Tibial nerve (tissue), 4 donors: ENCODE results near the gene HYDIN. TPM values are rescaled to one million over a fixed set of nuclear protein-coding genes. Genes with fewer than 3 reads are reported as not detected.
"Not testable (repeated sequence)": the region's sequence is repeated elsewhere in the genome, so short reads cannot be mapped to it uniquely, and the experiment has no call there.

Source experiments
- DNase-seq, 2 donors: peaks; one replicate each; pipeline ENCODE4 v3.0.0-alpha.2; 2019; ENCODE audit warnings: low spot score in 2 of 2
- H3K27ac ChIP-seq, 4 donors: fragments of 200-600 bp; sonication (generic) in 3 of 4; one replicate each; pipeline ENCODE4 v1.5.1; 2017 to 2019; ENCODE audit warnings: mild to moderate bottlenecking in 1 of 4
- H3K27me3 ChIP-seq, 2 donors: fragments of 200-600 bp; sonication (generic) in 1 of 2; one replicate each; pipeline versions ENCODE4 v1.5.1 to v1.6.0; 2017 to 2019
- H3K36me3 ChIP-seq, 3 donors: fragments of 200-600 bp; sonication (generic); one replicate each; pipeline ENCODE4 v1.5.1; 2018 to 2019
- H3K4me1 ChIP-seq, 4 donors: fragments of 200-600 bp; sonication (generic) in 3 of 4; one replicate each; pipeline ENCODE4 v1.5.1; 2017 to 2019
- H3K4me3 ChIP-seq, 4 donors: fragments of 200-600 bp; sonication (generic) in 3 of 4; one replicate each; pipeline ENCODE4 v1.5.1; 2017 to 2019; ENCODE audit warnings: mild to moderate bottlenecking in 1 of 4, moderate library complexity in 1 of 4
- H3K9me3 ChIP-seq, 4 donors: fragments of 200-600 bp; sonication (generic) in 3 of 4; one replicate each; pipeline ENCODE4 v1.5.1; 2017 to 2019
- WGBS, 2 donors: methylation state at CpG; one replicate each; pipeline ENCODE4 v1.1.5; 2018; 5-methylcytosine and 5-hydroxymethylcytosine counted together
- total RNA-seq, 4 donors: library from RNA; depleted of rRNA; stranded (reverse); fragments of >200 nt; gene quantifications; one replicate each; pipeline ENCODE4 v1.1.0, GENCODE V29; 2016

HYDIN gene
- total RNA-seq, 4 donors from 2014 or later: 0.21 to 3.1 (median 0.91) TPM

GRCh38 chr16:71037987-71038386 lies 192.5 kb downstream of the HYDIN start:
- H3K4me3 ChIP-seq, DNase-seq, H3K9me3 ChIP-seq, H3K36me3 ChIP-seq, H3K27me3 ChIP-seq, H3K27ac ChIP-seq, H3K4me1 ChIP-seq: not testable (repeated sequence)
- 45 to 53% methylated on average over 6 of the region's 6 CpGs for WGBS, 2 donors

DNA sequence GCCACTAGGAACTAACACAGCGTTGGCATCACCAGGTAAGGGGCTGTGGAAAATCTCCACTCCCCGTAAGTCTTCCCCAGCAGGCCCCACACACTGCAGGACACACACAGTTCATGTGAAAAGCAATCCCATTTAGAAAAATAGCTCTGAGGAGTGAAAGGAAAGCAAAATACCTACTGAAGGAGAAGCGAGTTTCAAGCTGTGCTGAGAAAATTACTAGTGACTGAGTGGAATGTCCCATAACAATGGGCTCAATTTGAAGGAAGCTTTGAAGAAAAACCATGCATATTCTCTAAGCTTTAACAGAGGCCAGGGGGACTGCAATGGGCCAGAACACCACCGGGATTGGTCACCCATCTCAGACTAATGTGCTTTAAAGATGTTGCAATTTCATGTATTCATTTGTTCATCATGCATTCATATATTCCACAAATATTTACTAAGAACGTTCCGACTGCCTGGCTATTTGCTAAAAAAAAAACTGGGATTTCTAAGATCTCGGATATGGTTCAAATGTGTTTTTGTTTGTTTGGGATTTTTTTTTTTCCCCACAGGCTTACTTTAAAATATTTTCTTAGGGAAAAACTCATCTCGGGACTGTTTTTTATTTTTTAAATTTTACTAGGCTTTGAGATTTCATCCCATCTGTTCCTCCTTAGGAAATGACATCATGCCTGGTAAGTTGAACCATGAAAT lies 202.3 kb downstream of the HYDIN start:
- not testable (repeated sequence) for H3K36me3 ChIP-seq, H3K27me3 ChIP-seq, H3K27ac ChIP-seq, H3K4me1 ChIP-seq, DNase-seq, H3K4me3 ChIP-seq, H3K9me3 ChIP-seq
- 24 to 26% methylated on average over 7 to 8 of the region's 8 CpGs for WGBS, 2 donors

DNA sequence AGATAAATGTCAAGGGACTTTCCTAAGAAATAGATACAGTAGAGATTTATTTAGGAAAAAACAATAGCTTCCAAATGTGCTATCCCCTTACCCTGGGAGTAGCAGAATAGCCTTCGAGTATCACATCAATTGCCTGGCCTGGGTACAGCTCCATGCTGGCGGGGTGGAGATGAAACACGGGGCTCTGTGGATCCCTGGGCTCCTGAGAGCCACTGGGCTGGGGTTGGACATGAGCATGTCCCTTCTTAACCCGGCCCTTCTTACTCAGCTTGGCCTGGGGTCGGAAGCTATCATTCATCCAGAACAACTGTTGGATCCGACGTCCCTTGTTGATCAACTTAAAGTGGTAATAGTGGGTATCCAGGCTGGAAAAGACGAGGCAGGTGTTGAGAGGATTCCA lies 203.0 kb downstream of the HYDIN start:
- not testable (repeated sequence) for DNase-seq, H3K9me3 ChIP-seq, H3K4me3 ChIP-seq, H3K36me3 ChIP-seq, H3K4me1 ChIP-seq, H3K27ac ChIP-seq, H3K27me3 ChIP-seq
- 40% methylated on average over 2 of the region's 8 CpGs; no CpG with 5 or more reads in 1 of the 2 donors for WGBS, 2 donors

GRCh38 chr16:71023851-71024439 lies 206.6 kb downstream of the HYDIN start:
- not testable (repeated sequence) for H3K9me3 ChIP-seq, H3K4me1 ChIP-seq, H3K4me3 ChIP-seq, DNase-seq, H3K36me3 ChIP-seq, H3K27me3 ChIP-seq, H3K27ac ChIP-seq
- WGBS, 2 donors: 48 to 58% methylated on average over 3 of the region's 3 CpGs

DNA sequence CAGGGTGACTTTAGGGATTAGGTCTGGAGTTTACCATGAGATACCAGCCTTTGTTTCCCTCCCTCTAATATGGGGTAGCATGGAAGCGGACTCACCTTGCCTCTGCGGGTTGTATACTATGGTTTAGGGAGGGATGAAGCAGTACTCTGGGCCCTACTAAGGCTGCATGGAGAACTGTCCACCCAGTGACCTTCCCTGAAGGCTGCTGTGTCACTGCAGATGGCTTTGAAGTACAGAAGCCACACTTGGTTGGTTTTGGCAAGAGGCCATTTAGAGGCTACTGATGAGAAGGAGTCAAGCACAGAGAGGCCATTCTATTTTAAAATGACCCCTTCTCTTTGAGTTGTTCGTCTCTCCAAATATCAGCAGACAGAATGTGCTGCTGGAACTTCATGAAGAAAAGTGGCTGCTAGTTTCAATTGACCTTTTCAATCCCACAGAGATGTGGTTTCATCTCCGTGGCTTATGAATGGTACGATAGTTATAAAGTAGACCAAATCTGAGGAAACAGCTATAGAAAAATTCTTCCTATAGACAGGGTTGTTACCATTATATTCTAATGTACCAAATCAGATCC lies 208.5 kb downstream of the HYDIN start:
- not testable (repeated sequence) for H3K4me1 ChIP-seq, H3K9me3 ChIP-seq, H3K36me3 ChIP-seq, H3K27me3 ChIP-seq, H3K27ac ChIP-seq, H3K4me3 ChIP-seq, DNase-seq
- 30 to 45% methylated on average over 3 of the region's 5 CpGs for WGBS, 2 donors

GRCh38 chr16:71019067-71019682 lies 211.3 kb downstream of the HYDIN start:
- H3K27ac ChIP-seq, H3K36me3 ChIP-seq, DNase-seq, H3K4me1 ChIP-seq, H3K4me3 ChIP-seq, H3K27me3 ChIP-seq, H3K9me3 ChIP-seq: not testable (repeated sequence)
- WGBS, 2 donors: 65 to 73% methylated on average over 4 to 5 of the region's 6 CpGs

- H3K4me1 ChIP-seq, H3K9me3 ChIP-seq, H3K27ac ChIP-seq, DNase-seq, H3K4me3 ChIP-seq, H3K27me3 ChIP-seq, H3K36me3 ChIP-seq: not testable (repeated sequence)
- 22 to 33% methylated on average over 1 of the region's 10 CpGs for WGBS, 2 donors
Observed at GRCh38 chr16:71015419-71015818, 215.1 kb downstream of the HYDIN start.

DNA sequence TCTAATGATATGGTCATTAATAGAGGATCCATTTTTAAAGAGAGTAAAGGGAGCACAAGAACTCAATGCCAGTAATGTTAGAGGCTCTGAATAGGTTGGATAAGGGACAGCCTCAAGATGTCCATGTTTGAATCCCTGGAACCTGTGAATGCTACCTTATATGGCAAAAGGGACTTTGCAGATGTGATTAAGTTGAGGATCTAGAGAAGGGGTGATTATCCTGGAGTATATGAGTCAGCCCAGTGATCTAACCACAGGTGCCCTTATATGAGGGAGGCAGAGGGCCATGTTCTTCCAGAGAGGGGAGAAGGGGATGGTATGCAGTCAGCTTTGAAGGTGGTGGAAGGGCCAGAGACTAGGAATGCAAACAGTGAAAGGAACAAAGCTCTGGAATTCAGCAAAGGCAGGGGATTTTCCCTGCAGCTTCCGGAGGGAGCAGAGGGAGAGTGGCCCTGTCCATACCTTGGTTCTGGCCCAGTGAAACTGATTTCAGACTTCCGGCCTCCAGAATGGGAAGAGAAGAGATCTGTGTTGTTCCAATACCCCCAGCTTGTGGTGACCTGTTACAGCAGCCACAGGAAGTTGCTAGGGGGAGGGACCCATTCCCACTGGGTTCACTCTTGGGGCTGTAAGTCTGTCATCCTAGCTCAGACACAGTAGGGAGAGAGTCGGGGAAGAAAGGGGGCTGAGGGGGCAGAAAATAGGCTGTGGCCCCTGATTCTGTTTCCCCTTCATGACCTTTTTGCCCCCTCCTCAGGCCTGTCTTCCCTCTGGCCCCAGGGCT lies 220.9 kb downstream of the HYDIN start:
- H3K4me1 ChIP-seq, H3K9me3 ChIP-seq, H3K4me3 ChIP-seq, H3K27ac ChIP-seq, H3K27me3 ChIP-seq, H3K36me3 ChIP-seq, DNase-seq: not testable (repeated sequence)
- no CpG with 5 or more reads among the region's 3 CpGs for WGBS, 2 donors

GRCh38 chr16:71006516-71006915 lies 224.0 kb downstream of the HYDIN start:
- H3K4me1 ChIP-seq, H3K27ac ChIP-seq: not testable (repeated sequence)
- 20 to 30% methylated on average over 2 to 3 of the region's 3 CpGs for WGBS, 2 donors

GRCh38 chr16:70999735-71000134 lies 230.8 kb downstream of the HYDIN start:
- not testable (repeated sequence) for H3K4me3 ChIP-seq, H3K4me1 ChIP-seq, H3K9me3 ChIP-seq, DNase-seq, H3K27ac ChIP-seq, H3K36me3 ChIP-seq, H3K27me3 ChIP-seq
- 5 to 26% methylated on average over 2 of the region's 2 CpGs for WGBS, 2 donors

More at GRCh38 chr16:71006516-71006915, 224.0 kb downstream of the HYDIN start:
- H3K36me3 ChIP-seq, H3K9me3 ChIP-seq, H3K4me3 ChIP-seq, DNase-seq, H3K27me3 ChIP-seq: not testable (repeated sequence)

- H3K4me3 ChIP-seq, H3K27ac ChIP-seq, H3K9me3 ChIP-seq, DNase-seq, H3K4me1 ChIP-seq, H3K27me3 ChIP-seq, H3K36me3 ChIP-seq: not testable (repeated sequence)
- 80 to 100% methylated on average over 1 of the region's 2 CpGs for WGBS, 2 donors
Observed at GRCh38 chr16:70995799-70996198, 234.7 kb downstream of the HYDIN start.

- not testable (repeated sequence) for H3K27me3 ChIP-seq, H3K27ac ChIP-seq, H3K9me3 ChIP-seq, DNase-seq, H3K36me3 ChIP-seq, H3K4me1 ChIP-seq, H3K4me3 ChIP-seq
- WGBS, 2 donors: 67 to 70% methylated on average over 1 to 3 of the region's 4 CpGs
Observed at GRCh38 chr16:70992511-70992910, 238.0 kb downstream of the HYDIN start.

GRCh38 chr16:70987019-70987715 lies 243.4 kb downstream of the HYDIN start:
- not testable (repeated sequence) for H3K27ac ChIP-seq, DNase-seq, H3K36me3 ChIP-seq, H3K4me3 ChIP-seq, H3K4me1 ChIP-seq, H3K9me3 ChIP-seq, H3K27me3 ChIP-seq
- WGBS, 2 donors: 74 to 88% methylated on average over 4 to 6 of the region's 9 CpGs
